Measurements from ENCODE around the gene PYY. TPM values are rescaled to one million over a fixed set of nuclear protein-coding genes. Genes with fewer than 3 reads are reported as not detected.
A peak's percentile ranks its signal among the peaks of the same experiment; 100 is the strongest.

The PYY gene
- not detected for total RNA-seq
- not detected for polyA plus RNA-seq (ENCODE audit: insufficient read depth, low read depth, low replicate concordance)
- long read RNA-seq, donor 1, result 0 reads
- long read RNA-seq, donor 2, result 0 reads
- long read RNA-seq, donor 3, result 0 reads
- long read RNA-seq, donor 4, result 0 reads
- long read RNA-seq, donor 5, result 0 reads
- long read RNA-seq, donor 6, result 0 reads
- long read RNA-seq, donor 7, partial matches to known transcripts, result 0 of 2 reads
- long read RNA-seq, donor 7, other reads (novel, unspliced or antisense), result 2 of 2 reads
- long read RNA-seq, donor 8, result 0 reads
- long read RNA-seq, donor 9, result 0 reads
- long read RNA-seq, donor 10, partial matches to known transcripts, result 17 of 17 reads
- long read RNA-seq, donor 10, other reads (novel, unspliced or antisense), result 0 of 17 reads

DNA sequence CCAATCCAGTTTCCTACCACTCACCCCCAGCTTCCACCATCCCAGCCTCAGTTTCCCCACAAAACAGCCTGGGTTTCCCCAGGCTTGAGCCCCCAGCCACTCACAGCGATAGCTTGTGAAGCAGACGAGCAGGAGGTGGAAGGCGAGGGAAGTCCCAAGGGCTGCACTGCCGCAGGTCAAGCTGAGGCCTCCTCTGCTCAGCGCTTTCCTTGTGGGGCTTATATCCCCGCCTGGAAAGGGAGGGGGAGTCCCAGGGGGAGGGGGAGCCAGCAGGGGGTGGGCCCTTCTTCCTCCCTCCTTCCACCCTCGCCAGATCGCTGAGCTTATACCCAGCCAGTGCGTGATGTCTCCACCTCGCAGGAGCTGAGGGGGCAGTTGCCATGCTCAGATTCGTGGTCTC lies at the start of gene PYY:
Gene PYY, minus strand, starts transcription at position 195 of the 400 bp plus-strand sequence. CDS start 457 bp downstream, outside the sequence.
- H3K4me3 ChIP-seq (ENCODE audit: low read length in 3 of 3), result no peak within 1 kb of the TSS
- no peaks in the 10 kb centered on the region for H3K36me3 ChIP-seq (ENCODE audit: control insufficient read depth in 2 of 3, insufficient read depth in 3 of 3, low read length in 3 of 3)
- no peaks in the 10 kb centered on the region for H3K9me3 ChIP-seq (ENCODE audit: control insufficient read depth in 2 of 3, insufficient read depth in 1 of 3, low read length in 3 of 3)
- H3K27ac ChIP-seq (ENCODE audit: low read depth in 2 of 2, low read length in 2 of 2), result no peak within 1 kb of the TSS
- intact Hi-C loops (cut with DNase I), result no loop called here
- H3K27me3 ChIP-seq (ENCODE audit: control insufficient read depth, insufficient read depth, low read length), result peaks cover 12% of the 10 kb centered on the region
- no peak within 1 kb of the TSS for H3K9ac ChIP-seq (ENCODE audit: low read length in 3 of 3)
- DNase-seq (peak in 2 of 5 donors; percentile 47 to 52), FAIRE-seq (no peak)
- peaks cover 0 to 7% (median 0%) of the 10 kb centered on the region in 3 donors for H3K4me1 ChIP-seq (ENCODE audit: control insufficient read depth in 2 of 3, insufficient read depth in 2 of 3, low read depth in 1 of 3, low read length in 3 of 3)
- no peak for TF ChIP-seq CTCF (IDR thresholded peaks at IDR 0.05; ENCODE audit: borderline replicate concordance, extremely low read depth, insufficient read depth)

GRCh38 chr17:44002141-44002848 lies 48.6 kb upstream of the PYY start:
- Histone ChIP-seq H3K27ac (ENCODE audit: low read depth in 2 of 2, low read length in 2 of 2) (no peak overlapping the region), H3K9me3 (ENCODE audit: control insufficient read depth in 2 of 3, insufficient read depth in 1 of 3, low read length in 3 of 3) (no peaks in the 10 kb centered on the region), H3K9ac (ENCODE audit: low read length in 3 of 3) (no peak overlapping the region), H3K27me3 (ENCODE audit: control insufficient read depth, insufficient read depth, low read length) (peaks cover 8% of the 10 kb centered on the region), H3K36me3 (ENCODE audit: control insufficient read depth in 2 of 3, insufficient read depth in 3 of 3, low read length in 3 of 3) (no peaks in the 10 kb centered on the region), H3K4me3 (ENCODE audit: low read length in 3 of 3) (no peak overlapping the region), H3K4me1 (ENCODE audit: control insufficient read depth in 2 of 3, insufficient read depth in 2 of 3, low read depth in 1 of 3, low read length in 3 of 3) (peaks cover 0 to 21% (median 0%) of the 10 kb centered on the region in 3 donors)
- FAIRE-seq (no peak), DNase-seq (no peak)
- intact Hi-C loops (cut with DNase I), result no loop called here
- TF ChIP-seq CTCF (IDR thresholded peaks at IDR 0.05; ENCODE audit: borderline replicate concordance, extremely low read depth, insufficient read depth), result no peak

GRCh38 chr17:44001461-44001920 lies 47.8 kb upstream of the PYY start:
- no peak overlapping the region for H3K9ac ChIP-seq (ENCODE audit: low read length in 3 of 3)
- intact Hi-C loops (cut with DNase I), result no loop called here
- DNase-seq (no peak), FAIRE-seq (no peak)
- peaks cover 0 to 17% (median 0%) of the 10 kb centered on the region in 3 donors for H3K4me1 ChIP-seq (ENCODE audit: control insufficient read depth in 2 of 3, insufficient read depth in 2 of 3, low read depth in 1 of 3, low read length in 3 of 3)
- peak overlapping the region in 1 of 2 donors; percentile 51 for H3K27ac ChIP-seq (ENCODE audit: low read depth in 2 of 2, low read length in 2 of 2)
- H3K36me3 ChIP-seq (ENCODE audit: control insufficient read depth in 2 of 3, insufficient read depth in 3 of 3, low read length in 3 of 3), result no peaks in the 10 kb centered on the region
- no peaks in the 10 kb centered on the region for H3K9me3 ChIP-seq (ENCODE audit: control insufficient read depth in 2 of 3, insufficient read depth in 1 of 3, low read length in 3 of 3)
- TF ChIP-seq CTCF (IDR thresholded peaks at IDR 0.05; ENCODE audit: borderline replicate concordance, extremely low read depth, insufficient read depth), result no peak
- no peak overlapping the region for H3K4me3 ChIP-seq (ENCODE audit: low read length in 3 of 3)
- H3K27me3 ChIP-seq (ENCODE audit: control insufficient read depth, insufficient read depth, low read length), result peaks cover 8% of the 10 kb centered on the region
